Measurements from ENCODE around the gene GPR61. TPM values are rescaled to one million over a fixed set of nuclear protein-coding genes. Genes with fewer than 3 reads are reported as not detected.

Gene GPR61
- total and polyA plus RNA-seq, 3 donors from 2014 or later = 0.91 to 4.1 (median 2.5) TPM

GRCh38 chr1:109522026-109522425, 17.6 kb upstream of the GPR61 start:
- no peak overlapping the region for H3K27ac ChIP-seq
- 77 to 83% methylated on average over 7 of the region's 7 CpGs for WGBS, 2 donors
- no peaks in the 10 kb centered on the region for H3K9me3 ChIP-seq
- no peaks in the 10 kb centered on the region for H3K27me3 ChIP-seq
- intact Hi-C loops (cut with DNase I; ENCODE audit: low total_unique reads) = no loop called here
- no peak overlapping the region for H3K4me3 ChIP-seq
- peaks cover 12% of the 10 kb centered on the region for H3K4me1 ChIP-seq
- no peak for TF ChIP-seq POLR2A (IDR thresholded peaks at IDR 0.05)
- TF ChIP-seq CTCF (IDR thresholded peaks at IDR 0.05) = no peak
- no peaks in the 10 kb centered on the region for H3K36me3 ChIP-seq (ENCODE audit: low read depth, missing control alignments)
- DNase-seq = no peak

GRCh38 chr1:109523706-109524105, 16.0 kb upstream of the GPR61 start:
- Histone ChIP-seq H3K27me3 (no peaks in the 10 kb centered on the region), H3K27ac (no peak overlapping the region), H3K4me3 (no peak overlapping the region), H3K36me3 (ENCODE audit: low read depth, missing control alignments) (no peaks in the 10 kb centered on the region), H3K9me3 (no peaks in the 10 kb centered on the region), H3K4me1 (peaks cover 12% of the 10 kb centered on the region)
- DNase-seq = no peak
- 90% methylated on average over 2 of the region's 2 CpGs for WGBS, 2 donors
- TF ChIP-seq CTCF (IDR thresholded peaks at IDR 0.05) (no peak), POLR2A (IDR thresholded peaks at IDR 0.05) (no peak)
- intact Hi-C loops (cut with DNase I; ENCODE audit: low total_unique reads) = no loop called here

- Histone ChIP-seq H3K36me3 (ENCODE audit: low read depth, missing control alignments) (no peaks in the 10 kb centered on the region), H3K9me3 (no peaks in the 10 kb centered on the region), H3K4me1 (peaks cover 27% of the 10 kb centered on the region), H3K27me3 (no peaks in the 10 kb centered on the region), H3K27ac (no peak overlapping the region), H3K4me3 (no peak overlapping the region)
- no peak for TF ChIP-seq CTCF (IDR thresholded peaks at IDR 0.05)
- no peak for TF ChIP-seq POLR2A (IDR thresholded peaks at IDR 0.05)
- DNase-seq = no peak
- 89 to 90% methylated on average over 14 of the region's 14 CpGs for WGBS, 2 donors
- intact Hi-C loops (cut with DNase I; ENCODE audit: low total_unique reads) = no loop called here
These were observed 12.4 kb upstream of the GPR61 start for GRCh38 chr1:109527098-109527811.

- WGBS, 2 donors = 87 to 92% methylated on average over 9 of the region's 9 CpGs
- Histone ChIP-seq H3K27ac (no peak overlapping the region), H3K36me3 (ENCODE audit: low read depth, missing control alignments) (no peaks in the 10 kb centered on the region), H3K9me3 (no peaks in the 10 kb centered on the region), H3K4me3 (no peak overlapping the region), H3K27me3 (no peaks in the 10 kb centered on the region), H3K4me1 (peaks cover 35% of the 10 kb centered on the region)
- intact Hi-C loops (cut with DNase I; ENCODE audit: low total_unique reads) = no loop called here
- TF ChIP-seq POLR2A (IDR thresholded peaks at IDR 0.05) (no peak), CTCF (IDR thresholded peaks at IDR 0.05) (no peak)
- no peak for DNase-seq
These were observed 11.6 kb upstream of the GPR61 start for GRCh38 chr1:109527846-109528695.
